Keratinocyte (primary cell): Measurements from ENCODE around the gene TMEM80. TPM values are rescaled to one million over a fixed set of nuclear protein-coding genes. Genes with fewer than 3 reads are reported as not detected.

Source experiments
- DNase-seq: peaks from one replicate; pipeline ENCODE4 v3.0.0-alpha.2; 2011; ENCODE audit warnings: low read depth, missing footprints, low spot score
- FAIRE-seq: peaks from 2 replicates; lab custom pipeline; 2011; peaks lifted over from hg19 to GRCh38; lab: Jason Lieb, UNC
- H2AFZ ChIP-seq: 2 replicates; pipeline ENCODE4 v1.6.0; 2012; ENCODE audit warnings: low read length, control low read depth, inconsistent platforms; ENCODE audit not compliant: control insufficient read depth
- H3K27ac ChIP-seq: 2 replicates; pipeline ENCODE4 v1.5.1; 2011; ENCODE audit warnings: low read length; ENCODE audit not compliant: control insufficient read depth, insufficient read depth
- H3K27me3 ChIP-seq: 3 replicates; pipeline ENCODE4 v1.6.0; 2011; ENCODE audit warnings: low read length; ENCODE audit not compliant: control insufficient read depth, insufficient read depth; ENCODE audit errors: extremely low read depth
- H3K36me3 ChIP-seq, 2 experiments: 2 replicates in 1 of 2; 3 replicates in 1 of 2; pipeline ENCODE4 v1.5.1; 2011; ENCODE audit warnings: low read length in 2 of 2, mild to moderate bottlenecking in 1 of 2; ENCODE audit not compliant: control insufficient read depth in 2 of 2, insufficient read depth in 2 of 2; ENCODE audit errors: extremely low read depth in 1 of 2
- H3K4me1 ChIP-seq: 3 replicates; pipeline ENCODE4 v1.5.1; 2011; ENCODE audit warnings: low read length; ENCODE audit not compliant: control insufficient read depth, insufficient read depth; ENCODE audit errors: extremely low read depth
- H3K4me2 ChIP-seq: 3 replicates; pipeline ENCODE4 v1.6.0; 2011; ENCODE audit warnings: low read depth, low read length; ENCODE audit not compliant: control insufficient read depth, insufficient read depth; ENCODE audit errors: extremely low read depth
- H3K4me3 ChIP-seq, 3 experiments: fragments of 200-600 bp in 1 of 3; sonication (generic) in 1 of 3; 2 replicates in 2 of 3; 3 replicates in 1 of 3; pipeline ENCODE4 v1.5.1; 2011 to 2016; ENCODE audit warnings: low read length in 3 of 3, mild to moderate bottlenecking in 3 of 3, control low read depth in 2 of 3, inconsistent platforms in 1 of 3, low read depth in 1 of 3, mixed read lengths in 1 of 3, mixed run types in 1 of 3, moderate library complexity in 1 of 3; ENCODE audit not compliant: control insufficient read depth in 2 of 3, insufficient read depth in 2 of 3; ENCODE audit errors: extremely low read depth in 1 of 3
- H3K79me2 ChIP-seq: 2 replicates; pipeline ENCODE4 v1.6.0; 2012; ENCODE audit warnings: low read length; ENCODE audit not compliant: control insufficient read depth, insufficient read depth
- H3K9ac ChIP-seq: 3 replicates; pipeline ENCODE4 v1.6.0; 2011; ENCODE audit warnings: low read length; ENCODE audit not compliant: control insufficient read depth, insufficient read depth; ENCODE audit errors: extremely low read depth
- H3K9me1 ChIP-seq: 3 replicates; pipeline ENCODE4 v1.6.0; 2011; ENCODE audit warnings: low read length; ENCODE audit not compliant: control insufficient read depth, insufficient read depth; ENCODE audit errors: extremely low read depth
- H3K9me3 ChIP-seq: 2 replicates; pipeline ENCODE4 v1.5.1; 2012; ENCODE audit warnings: low read depth, low read length; ENCODE audit not compliant: control insufficient read depth
- H4K20me1 ChIP-seq: 3 replicates; pipeline ENCODE4 v1.6.0; 2011; ENCODE audit warnings: low read length; ENCODE audit not compliant: control insufficient read depth, insufficient read depth; ENCODE audit errors: extremely low read depth
- EZH2 ChIP-seq: IDR thresholded peaks from one replicate; pipeline ENCODE4 v1.6.1; 2012; ENCODE audit warnings: inconsistent platforms, mild to moderate bottlenecking, low read length, moderate library complexity
- dilution Hi-C: fragments of 300-500 bp; cut with MboI; formaldehyde crosslinking; loops from one replicate; pipeline ENCODE4 v1.7.0; 2020; ENCODE audit warnings: low sequenced_read_pairs; ENCODE audit not compliant: extremely low pct_ligation_motif_present
- polyA plus RNA-seq, 5 experiments: library from polyadenylated mRNA; depleted of rRNA in 3 of 5; stranded (reverse) in 3 of 5; stranded (forward) in 1 of 5; unstranded in 1 of 5; fragments of >200 nt; gene quantifications; 1 replicate in 1 of 5; 2 replicates in 3 of 5; 3 replicates in 1 of 5; pipeline versions ENCODE4 v1.2.1 to v1.2.3, GENCODE V29; 2011 to 2012; ENCODE audit warnings: missing spikeins in 2 of 5, low read depth in 1 of 5, low replicate concordance in 1 of 5
- TF ChIP-seq, protein P1 (sequence below), 3 experiments: IDR thresholded peaks in 1 of 3; conservative IDR thresholded peaks in 1 of 3; optimal IDR thresholded peaks in 1 of 3; 2 replicates in 2 of 3; 3 replicates in 1 of 3; pipeline versions ENCODE3 to v1.5.1; 2011; ENCODE audit warnings: low read length in 3 of 3, mild to moderate bottlenecking in 3 of 3, moderate library complexity in 2 of 3, control low read depth in 1 of 3, inconsistent platforms in 1 of 3; ENCODE audit not compliant: insufficient read depth in 2 of 3; ENCODE audit errors: extremely low read depth in 1 of 3

TMEM80 gene
- polyA plus RNA-seq, 1 donor (not counting 4 experiments of a cell fraction or from before 2014, with no cell fraction given) = 29.8 TPM

DNA sequence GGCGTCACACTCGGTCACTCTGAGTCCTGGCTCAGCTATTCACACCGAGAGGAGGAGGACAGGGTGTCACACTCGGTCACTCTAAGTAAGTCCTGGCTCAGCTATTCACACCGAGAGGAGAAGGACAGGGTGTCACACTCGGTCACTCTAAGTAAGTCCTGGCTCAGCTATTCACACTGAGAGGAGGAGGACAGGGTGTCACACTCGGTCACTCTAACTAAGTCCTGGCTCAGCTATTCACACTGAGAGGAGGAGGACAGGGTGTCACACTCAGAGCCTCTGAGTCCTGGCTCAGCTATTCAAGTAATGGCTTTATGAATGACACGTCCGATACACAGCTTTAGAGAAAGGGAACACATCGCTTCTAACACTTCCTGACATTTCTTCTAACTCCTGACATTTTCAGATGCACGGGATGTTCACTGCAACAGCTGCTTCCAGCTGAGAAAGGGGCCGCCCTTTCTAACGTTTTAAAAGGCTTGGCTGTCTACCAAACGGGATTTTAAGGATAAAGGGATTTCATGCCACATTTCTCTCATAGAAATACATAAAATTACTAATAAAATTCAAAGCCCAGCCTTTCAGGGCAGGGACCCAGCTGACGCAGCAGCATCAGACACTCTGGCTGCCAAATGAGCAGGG is 30.4 kb upstream of the TMEM80 start:
- Histone ChIP-seq H3K27me3 (no peaks in the 10 kb centered on the region), H4K20me1 (peaks cover 3% of the 10 kb centered on the region), H2AFZ (no peak overlapping the region), H3K36me3 (peaks cover 6 to 11% of the 10 kb centered on the region in 2 experiments), H3K4me1 (no peaks in the 10 kb centered on the region), H3K4me3 (no peak overlapping the region), H3K9me3 (no peaks in the 10 kb centered on the region), H3K4me2 (no peak overlapping the region), H3K9me1 (no peaks in the 10 kb centered on the region), H3K9ac (no peak overlapping the region), H3K27ac (no peak overlapping the region), H3K79me2 (peaks cover 2% of the 10 kb centered on the region)
- dilution Hi-C loops = no loop called here
- no peak for DNase-seq
- FAIRE-seq = no peak
- TF ChIP-seq EZH2 = no peak
- TF ChIP-seq, protein P1, sequence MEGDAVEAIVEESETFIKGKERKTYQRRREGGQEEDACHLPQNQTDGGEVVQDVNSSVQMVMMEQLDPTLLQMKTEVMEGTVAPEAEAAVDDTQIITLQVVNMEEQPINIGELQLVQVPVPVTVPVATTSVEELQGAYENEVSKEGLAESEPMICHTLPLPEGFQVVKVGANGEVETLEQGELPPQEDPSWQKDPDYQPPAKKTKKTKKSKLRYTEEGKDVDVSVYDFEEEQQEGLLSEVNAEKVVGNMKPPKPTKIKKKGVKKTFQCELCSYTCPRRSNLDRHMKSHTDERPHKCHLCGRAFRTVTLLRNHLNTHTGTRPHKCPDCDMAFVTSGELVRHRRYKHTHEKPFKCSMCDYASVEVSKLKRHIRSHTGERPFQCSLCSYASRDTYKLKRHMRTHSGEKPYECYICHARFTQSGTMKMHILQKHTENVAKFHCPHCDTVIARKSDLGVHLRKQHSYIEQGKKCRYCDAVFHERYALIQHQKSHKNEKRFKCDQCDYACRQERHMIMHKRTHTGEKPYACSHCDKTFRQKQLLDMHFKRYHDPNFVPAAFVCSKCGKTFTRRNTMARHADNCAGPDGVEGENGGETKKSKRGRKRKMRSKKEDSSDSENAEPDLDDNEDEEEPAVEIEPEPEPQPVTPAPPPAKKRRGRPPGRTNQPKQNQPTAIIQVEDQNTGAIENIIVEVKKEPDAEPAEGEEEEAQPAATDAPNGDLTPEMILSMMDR (optimal IDR thresholded peaks at IDR 0.05 in 1 of 3, IDR thresholded peaks at IDR 0.05 in 1 of 3, conservative IDR thresholded peaks at IDR 0.05 in 1 of 3; ENCODE audit: extremely low read depth in 1 of 3, insufficient read depth in 2 of 3, low read length in 3 of 3) = no peak

DNA sequence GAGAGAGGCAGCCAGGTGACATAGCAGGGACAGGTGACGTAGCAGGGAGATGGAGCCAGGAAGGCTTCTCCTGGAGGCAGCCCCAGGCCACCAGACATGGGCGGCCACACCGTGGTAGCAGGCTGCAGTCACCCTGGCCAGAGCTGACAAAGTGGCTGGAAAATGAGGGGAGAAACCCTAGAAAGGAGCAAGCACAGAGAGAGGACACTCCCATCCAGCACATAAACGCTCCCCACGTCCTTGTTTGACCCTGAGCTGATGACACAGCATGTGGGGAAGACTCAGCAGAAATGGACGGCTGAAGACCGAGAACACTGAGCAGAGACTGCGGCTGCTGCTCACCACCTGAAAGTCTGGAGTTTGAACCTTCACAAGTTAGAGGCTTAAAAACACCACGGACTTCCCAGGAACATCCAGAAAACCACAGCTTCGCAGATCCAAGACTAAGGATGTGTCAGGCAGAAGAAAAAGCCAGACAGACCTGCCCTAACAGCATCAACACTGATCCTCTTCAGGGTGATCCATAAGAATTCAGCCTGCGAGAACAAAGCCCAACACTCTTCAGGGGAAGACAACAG is 29.8 kb upstream of the TMEM80 start:
- Histone ChIP-seq H3K36me3 (peaks cover 6 to 11% of the 10 kb centered on the region in 2 experiments), H3K27me3 (no peaks in the 10 kb centered on the region), H3K27ac (no peak overlapping the region), H3K9me3 (no peaks in the 10 kb centered on the region), H3K4me3 (no peak overlapping the region), H3K9ac (no peak overlapping the region), H4K20me1 (peaks cover 3% of the 10 kb centered on the region), H3K4me1 (no peaks in the 10 kb centered on the region), H2AFZ (no peak overlapping the region), H3K4me2 (no peak overlapping the region), H3K9me1 (no peaks in the 10 kb centered on the region), H3K79me2 (peaks cover 2% of the 10 kb centered on the region)
- DNase-seq = no peak
- TF ChIP-seq EZH2 = no peak
- TF ChIP-seq, protein P1 (optimal IDR thresholded peaks at IDR 0.05 in 1 of 3, IDR thresholded peaks at IDR 0.05 in 1 of 3, conservative IDR thresholded peaks at IDR 0.05 in 1 of 3; ENCODE audit: extremely low read depth in 1 of 3, insufficient read depth in 2 of 3, low read length in 3 of 3) = no peak
- FAIRE-seq = no peak
- dilution Hi-C loops = no loop called here
